Activated CD4-positive, alpha-beta T cell treated with anti-CD3 and anti-CD28 coated beads, Interleukin-2, amount 50 U/mL, for 16 hours (primary cell): ENCODE results near the gene CBFA2T3.
"Not testable (repeated sequence)": the region's sequence is repeated elsewhere in the genome, so short reads cannot be mapped to it uniquely, and the experiment has no call there.

ENCODE experiments used
- DNase-seq: peaks from one replicate; pipeline ENCODE4 v3.0.0-alpha.2; 2020

Gene CBFA2T3

DNA sequence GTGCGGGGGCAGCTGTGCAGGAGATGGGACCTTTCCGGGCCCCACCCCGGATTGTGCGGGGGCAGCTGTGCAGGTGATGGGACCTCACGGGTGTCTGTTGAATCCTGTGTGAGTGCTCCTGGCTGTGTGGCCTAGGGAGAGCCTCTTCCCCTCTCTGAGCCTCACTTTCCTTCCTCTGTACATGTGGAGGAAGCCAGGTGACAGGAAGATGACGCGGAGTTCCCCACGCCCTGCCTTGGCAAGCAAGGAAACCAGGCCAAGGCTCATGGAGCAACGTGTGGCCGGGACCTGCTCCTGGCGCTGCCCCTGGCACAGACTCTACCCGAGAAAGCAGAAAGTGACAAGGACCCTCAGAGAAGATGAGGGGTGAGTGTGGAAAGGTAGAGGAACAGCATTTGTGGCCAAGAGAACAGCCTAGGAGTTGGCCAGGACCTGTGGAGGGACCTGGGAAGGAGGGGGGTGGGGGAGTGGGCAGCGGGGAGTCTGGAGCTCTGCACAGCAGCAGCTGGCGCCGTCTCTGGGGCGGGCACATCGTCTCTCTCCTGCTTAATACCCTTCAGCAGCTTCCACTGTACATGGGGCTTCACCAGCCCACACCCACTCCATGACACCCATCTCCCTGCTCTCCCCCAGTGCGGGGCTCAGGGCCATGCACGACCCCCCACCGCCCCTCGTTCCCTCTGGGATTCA lies 72.2 kb downstream of the CBFA2T3 start:
- DNase-seq = no peak

DNA sequence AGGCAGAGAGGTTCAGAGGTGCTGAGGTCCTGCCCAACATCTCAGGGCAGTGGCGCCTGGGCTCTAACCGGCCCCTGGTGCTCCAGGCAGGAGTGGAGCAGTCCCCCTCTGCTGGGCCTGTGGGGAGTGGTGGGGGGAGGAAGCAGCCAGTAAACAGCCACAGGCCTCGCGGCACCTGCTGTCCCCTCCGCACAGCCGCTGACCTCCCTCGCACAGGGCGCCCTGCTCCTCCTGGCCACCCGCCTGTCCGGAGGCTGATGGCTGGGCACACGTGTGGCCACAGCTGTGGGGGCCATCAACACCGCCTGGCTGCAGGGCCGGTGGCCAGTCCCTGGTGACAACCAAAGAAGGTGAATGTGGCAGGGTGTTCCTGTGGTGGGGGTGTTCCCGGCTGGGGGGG lies 73.7 kb downstream of the CBFA2T3 start:
- DNase-seq = no peak

GRCh38 chr16:88902744-88903143 lies 74.3 kb downstream of the CBFA2T3 start:
- DNase-seq = no peak

- no peak for DNase-seq
Measured at GRCh38 chr16:88901718-88902337, 75.2 kb downstream of the CBFA2T3 start.

GRCh38 chr16:88900662-88901052 lies 76.3 kb downstream of the CBFA2T3 start:
- no peak for DNase-seq

DNA sequence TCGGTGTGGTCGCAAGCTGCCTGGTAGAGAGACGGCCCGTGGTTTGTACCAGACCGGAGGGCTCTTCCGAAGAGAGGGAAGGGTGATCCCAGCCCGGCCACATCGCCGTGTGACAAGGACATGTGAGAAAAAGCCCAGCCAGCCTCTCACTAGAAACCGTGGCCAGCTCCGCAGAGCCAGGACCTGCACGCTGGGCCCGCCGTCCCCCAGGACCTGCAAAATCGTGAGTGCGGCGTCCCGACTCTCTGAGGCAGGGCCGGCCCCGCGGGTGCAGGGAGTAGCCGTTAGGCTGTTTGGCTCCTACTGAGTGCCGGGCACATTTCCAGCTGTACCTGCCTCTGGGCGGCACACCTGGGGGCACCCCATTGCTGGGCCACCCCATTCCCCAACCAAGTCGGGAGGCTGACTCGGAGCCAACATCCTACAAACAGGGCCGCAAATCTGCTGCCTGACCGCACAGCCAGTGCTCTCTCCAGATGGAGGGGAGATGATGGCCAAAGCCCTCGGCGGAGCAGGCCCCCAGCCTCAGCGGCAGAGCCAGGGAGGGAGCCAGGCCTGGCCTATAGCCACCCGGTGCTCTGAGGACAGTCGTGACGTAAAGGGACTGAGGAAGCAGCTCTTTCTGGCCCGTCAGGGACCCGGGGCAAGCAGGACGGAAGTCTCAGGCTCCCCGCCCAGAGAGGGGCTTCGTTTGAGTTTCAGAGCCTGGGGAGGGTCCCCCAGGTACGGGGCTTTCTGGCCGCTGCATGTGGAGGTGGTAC lies 76.9 kb downstream of the CBFA2T3 start:
- no peak for DNase-seq

DNA sequence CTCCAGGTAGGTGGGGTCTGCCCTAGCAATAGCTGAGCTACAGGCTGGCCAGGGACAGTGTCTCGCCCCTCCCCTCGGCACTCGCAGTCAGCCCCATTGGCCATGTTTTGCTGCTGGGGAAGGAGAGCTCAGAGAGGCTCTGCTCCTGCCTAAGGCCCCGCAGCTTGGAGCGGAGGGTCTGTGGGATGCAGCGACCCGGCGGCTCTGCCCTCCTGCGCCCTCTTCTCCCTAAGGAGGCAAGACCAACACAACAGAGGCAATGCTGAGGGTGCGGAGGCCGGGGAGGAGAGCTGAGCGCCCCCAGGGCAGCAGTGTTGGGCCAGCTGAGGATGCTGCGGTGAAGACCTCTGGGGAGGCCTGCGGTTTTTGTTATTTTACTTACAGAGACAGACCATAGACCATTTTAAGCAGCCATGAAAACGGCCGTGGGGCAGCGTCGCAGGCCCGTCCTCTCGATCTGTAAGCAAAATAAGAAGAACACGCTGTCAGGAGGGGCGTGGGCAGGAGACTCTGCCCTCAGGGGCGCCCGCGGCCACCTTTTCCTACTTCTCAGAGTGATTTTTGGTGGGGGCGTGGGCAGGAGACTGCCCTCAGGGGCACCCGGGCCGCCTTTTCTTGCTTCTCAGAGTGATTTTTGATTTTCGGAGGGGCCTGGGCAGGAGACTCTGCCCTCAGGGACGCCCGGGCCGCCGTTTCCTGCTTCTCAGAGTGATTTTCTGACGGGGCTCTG lies 79.1 kb downstream of the CBFA2T3 start:
- no peak for DNase-seq

DNA sequence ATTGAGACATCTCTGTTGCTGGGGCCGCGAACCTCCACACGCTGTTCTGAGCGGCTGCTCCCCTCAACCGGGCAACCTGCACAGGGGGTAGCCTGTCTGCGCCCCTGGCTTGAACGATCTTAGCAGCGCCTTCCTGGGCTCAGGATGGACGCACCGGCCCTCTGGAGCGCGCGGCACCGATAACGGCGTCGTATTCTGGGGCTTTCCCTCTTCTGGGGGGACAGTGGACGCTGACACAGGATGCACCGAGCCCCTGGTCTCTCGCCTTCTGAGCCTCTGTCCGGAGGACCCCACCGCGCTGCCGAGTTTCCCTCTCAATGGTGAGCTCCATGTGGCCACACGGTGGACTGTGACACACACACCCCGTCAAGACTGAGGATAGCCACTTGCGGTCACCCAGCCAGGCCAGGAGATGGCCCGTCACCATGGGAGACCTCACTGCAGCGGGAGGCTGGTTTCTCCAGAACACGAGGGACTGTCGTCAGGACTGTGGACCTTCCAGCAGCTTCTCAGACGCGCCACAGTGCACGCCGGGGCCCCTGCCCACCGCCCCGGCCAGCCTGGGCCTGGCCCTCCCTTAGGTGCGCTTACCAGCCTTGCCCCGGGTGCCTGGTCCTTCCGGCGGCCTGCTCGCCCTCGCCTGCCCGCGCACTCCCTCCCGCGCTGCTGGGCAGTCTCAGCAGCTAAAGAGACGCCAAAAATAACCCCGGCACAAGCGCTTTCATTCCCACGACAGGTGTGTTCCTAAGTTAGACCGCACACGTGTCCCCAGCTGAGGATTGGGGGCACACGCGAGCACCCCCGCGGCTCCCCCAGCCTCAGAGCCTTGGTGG lies 80.6 kb downstream of the CBFA2T3 start:
- DNase-seq = no peak

GRCh38 chr16:88895335-88895734 lies 81.7 kb downstream of the CBFA2T3 start:
- DNase-seq = no peak

DNA sequence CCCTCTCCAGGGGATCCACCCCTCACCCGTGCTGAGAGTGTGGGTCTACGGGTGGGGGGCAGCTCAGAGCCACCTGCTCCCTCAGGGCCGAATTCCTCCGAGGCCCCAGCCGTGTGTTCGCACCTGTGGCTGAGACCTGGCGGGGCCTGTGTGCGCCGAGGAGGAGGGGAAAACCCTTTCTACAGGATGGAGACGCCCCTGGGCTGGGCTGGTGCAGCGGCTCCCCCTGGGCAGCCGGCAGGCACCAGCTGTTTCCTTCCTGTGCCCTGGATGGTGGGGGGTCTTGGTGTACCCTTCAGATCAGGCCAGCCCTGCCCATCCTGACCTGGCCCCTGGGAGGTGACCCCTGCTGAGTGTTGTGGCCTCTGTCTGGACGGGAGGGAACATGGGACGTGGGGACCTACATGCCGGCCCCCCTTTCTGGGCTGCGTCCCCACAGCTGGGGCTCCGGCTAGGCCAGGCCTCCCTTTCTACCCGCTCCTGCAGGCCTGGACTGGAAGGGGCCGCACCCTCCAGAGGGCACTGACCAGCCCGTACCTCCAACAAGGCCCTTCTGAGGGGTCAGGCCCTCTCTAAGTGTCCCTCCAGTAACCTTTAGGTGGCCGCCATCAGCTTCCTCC lies 82.2 kb downstream of the CBFA2T3 start:
- DNase-seq = no peak

DNA sequence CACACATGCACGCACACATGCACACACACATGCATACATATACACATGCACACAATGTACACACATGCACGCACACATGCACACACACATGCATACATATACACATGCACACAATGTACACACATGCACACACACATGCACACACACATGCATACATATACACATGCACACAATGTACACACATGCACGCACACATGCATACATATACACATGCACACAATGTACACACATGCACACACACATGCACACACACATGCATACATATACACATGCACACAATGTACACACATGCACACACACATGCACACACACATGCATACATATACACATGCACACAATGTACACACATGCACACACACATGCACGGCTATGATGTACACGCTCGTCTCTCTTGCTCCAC lies 82.7 kb downstream of the CBFA2T3 start:
- DNase-seq = not testable (repeated sequence)

GRCh38 chr16:88893127-88893968 lies 83.7 kb downstream of the CBFA2T3 start:
- no peak for DNase-seq

DNA sequence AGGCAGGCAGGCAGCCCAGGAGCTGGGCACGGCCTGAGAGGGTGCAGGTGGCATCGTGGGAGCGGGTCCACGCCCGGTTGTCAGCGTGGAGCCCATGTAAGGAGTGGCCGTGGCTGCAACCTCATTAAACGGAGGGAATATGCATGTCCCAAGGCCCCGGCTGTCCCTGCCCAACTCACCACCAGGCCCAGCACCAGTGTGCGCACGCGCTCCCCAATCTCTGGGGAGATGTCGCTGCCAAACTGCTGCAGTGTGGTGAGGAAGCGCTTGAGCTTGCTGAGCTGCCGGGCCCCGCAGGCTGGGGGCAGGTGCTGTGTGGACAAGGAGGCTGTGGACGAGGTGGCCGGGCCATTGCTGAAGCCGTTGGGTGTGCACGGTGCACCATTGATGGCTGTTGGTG lies 84.9 kb downstream of the CBFA2T3 start:
- DNase-seq = no peak

DNA sequence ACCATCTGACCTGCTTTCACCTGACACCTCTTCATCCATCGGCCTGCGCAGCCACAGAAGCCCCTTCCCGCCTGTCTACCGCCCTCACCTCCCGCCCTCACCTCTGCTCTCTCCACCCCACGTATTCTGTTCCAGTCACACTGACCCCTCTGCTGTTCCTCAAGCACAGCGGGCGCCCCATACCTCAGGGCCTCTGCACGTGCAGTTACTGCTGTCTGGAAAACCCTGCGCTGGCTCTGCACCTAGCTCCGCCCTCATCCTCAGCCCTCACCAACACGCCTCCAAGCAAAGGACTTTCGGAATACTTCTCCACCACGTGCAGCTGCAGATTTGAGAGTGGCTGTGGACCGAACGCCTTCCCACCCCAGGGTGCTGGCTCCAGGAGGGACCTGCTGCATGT lies 85.9 kb downstream of the CBFA2T3 start:
- DNase-seq = no peak

DNA sequence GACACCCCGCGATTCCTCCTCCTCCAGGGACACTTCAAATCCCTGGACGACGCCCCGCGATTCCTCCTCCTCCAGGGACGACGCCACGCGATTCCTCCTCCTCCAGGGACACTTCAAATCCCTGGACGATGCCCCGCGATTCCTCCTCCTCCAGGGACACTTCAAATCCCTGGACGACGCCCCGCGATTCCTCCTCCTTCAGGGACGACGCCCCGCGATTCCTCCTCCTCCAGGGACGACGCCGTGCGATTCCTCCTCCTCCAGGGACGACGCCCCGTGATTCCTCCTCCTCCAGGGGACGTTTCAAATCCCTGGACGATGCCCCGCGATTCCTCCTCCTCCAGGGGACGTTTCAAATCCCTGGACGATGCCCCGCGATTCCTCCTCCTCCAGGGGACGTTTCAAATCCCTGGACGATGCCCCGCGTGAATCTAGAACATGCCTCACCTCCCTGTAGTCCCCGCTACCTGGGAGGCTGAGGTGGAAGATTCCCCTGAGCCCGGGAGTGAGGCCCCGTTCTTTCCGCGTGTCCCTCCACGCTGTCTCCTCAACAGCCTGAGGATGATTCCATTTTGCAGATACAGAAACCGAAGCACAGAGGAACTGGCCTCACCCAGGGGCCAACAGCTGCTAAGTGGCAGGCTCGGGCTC lies 87.2 kb downstream of the CBFA2T3 start:
- not testable (repeated sequence) for DNase-seq

DNA sequence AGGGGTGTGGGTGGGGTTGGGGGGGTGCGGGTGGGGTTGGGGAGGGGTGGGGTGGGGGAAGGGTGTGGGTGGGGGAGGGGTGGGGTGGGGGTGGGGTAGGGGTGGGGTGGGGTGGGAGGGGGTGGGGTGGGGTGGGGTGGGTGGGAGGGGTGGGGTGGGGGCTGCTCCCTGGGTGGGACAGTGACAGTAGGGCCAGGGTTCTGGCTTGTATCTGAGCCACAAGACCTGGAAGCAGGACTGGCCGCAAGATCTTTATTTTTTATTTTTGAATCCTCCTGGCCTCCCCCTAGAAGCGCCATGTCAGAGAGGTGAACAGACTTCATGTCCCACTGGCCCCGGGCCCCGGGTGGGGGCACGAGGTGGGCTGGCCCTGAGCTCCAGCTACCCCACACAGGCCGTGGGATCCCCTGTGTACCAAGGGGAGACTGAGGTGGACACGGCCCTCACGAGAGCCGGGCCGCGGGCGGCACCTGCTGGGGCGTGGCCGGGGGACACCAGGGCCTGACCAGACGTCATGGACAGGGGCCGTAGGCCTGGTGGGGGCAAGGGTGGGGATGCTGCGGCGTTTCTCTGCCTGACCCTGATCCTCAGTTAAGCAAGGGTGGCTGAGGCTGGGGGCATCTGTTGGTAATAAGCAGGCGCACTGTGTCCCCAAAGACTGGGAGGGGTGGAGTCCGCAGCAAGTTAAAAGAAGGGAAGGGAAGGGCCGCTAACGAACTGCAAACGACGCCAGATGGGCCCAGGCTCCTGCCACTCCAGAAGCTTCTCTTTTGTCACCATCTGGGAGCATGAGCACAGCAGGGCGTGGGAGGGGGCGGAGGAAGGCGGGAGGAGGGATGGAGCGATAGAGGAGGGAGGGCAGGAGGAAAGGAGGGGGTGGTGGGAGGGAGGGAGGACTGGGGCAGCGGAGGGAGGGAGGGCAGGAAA lies 88.3 kb downstream of the CBFA2T3 start:
- DNase-seq = no peak

- DNase-seq = no peak
Measured at GRCh38 chr16:88888057-88888456, 89.0 kb downstream of the CBFA2T3 start.

- no peak for DNase-seq
Measured at GRCh38 chr16:88886845-88887521, 90.0 kb downstream of the CBFA2T3 start.

- no peak for DNase-seq
Measured at GRCh38 chr16:88886420-88886844, 90.6 kb downstream of the CBFA2T3 start.
